ENCODE data around the gene CAPN1.
"Not testable (repeated sequence)": the region's sequence is repeated elsewhere in the genome, so short reads cannot be mapped to it uniquely, and the experiment has no call there.

The CAPN1 gene

DNA sequence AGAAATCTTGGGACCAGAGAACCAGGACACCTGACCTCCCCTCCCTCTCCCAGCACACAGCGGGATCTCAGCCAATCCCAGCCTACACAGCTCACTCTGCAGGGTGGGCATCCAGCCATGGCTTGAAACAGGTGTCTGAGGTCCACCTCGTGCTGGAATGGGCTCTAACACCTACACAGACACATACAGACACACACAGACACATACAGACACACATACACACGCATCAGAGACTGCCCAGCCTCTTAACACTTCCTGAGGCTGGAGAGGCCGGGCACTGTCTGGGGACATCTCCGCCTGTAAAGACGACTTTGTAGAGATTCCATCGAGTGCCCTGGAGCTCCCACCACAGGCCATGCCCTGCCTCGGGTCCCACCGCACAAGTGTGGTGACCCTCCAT, 36.7 kb downstream of the CAPN1 start:
- no peak for DNase-seq (ENCODE audit: low read depth)

GRCh38 chr11:65219930-65220213, 38.1 kb downstream of the CAPN1 start:
- no peak for DNase-seq (ENCODE audit: low read depth)

DNA sequence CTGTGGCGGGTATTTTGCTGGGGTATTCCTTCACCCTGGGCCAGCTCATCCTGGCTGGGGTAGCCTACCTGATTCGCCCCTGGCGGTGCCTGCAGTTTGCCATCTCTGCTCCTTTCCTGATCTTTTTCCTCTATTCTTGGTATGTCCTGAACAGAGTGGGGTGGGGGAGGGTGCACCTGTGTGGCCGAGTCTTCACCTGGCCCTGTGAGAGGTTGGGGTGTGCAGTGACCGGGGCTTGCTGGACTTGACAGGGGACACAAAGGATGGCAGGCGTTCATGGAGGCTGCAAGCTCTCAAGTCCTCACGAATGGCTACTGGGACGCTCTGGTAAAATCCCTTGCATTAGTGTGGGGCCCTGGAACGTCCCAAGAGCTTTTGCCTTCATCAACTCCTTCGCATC, 39.3 kb downstream of the CAPN1 start:
- DNase-seq (ENCODE audit: low read depth), result no peak

DNA sequence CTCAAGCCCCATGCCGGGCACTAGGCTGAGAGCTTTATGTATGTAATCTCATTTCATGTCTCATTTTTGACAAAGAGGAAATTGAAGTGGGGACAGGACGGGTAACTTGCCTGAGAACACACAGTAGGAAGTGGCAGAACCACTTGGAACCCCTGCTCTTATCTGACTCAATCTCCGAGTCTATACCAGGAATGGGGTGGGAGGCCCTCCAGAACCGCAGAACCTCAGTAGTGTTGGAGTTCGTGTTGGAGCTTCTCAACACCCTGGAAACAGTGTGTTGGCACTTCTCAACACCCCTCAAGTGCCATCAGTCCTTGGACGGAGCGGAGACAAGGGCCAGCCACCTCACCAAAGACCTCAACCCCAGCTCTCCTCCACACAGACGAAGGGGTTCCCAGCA, 41.3 kb downstream of the CAPN1 start:
- no peak for DNase-seq (ENCODE audit: low read depth)

GRCh38 chr11:65224930-65225278, 43.2 kb downstream of the CAPN1 start:
- DNase-seq (ENCODE audit: low read depth), result no peak

DNA sequence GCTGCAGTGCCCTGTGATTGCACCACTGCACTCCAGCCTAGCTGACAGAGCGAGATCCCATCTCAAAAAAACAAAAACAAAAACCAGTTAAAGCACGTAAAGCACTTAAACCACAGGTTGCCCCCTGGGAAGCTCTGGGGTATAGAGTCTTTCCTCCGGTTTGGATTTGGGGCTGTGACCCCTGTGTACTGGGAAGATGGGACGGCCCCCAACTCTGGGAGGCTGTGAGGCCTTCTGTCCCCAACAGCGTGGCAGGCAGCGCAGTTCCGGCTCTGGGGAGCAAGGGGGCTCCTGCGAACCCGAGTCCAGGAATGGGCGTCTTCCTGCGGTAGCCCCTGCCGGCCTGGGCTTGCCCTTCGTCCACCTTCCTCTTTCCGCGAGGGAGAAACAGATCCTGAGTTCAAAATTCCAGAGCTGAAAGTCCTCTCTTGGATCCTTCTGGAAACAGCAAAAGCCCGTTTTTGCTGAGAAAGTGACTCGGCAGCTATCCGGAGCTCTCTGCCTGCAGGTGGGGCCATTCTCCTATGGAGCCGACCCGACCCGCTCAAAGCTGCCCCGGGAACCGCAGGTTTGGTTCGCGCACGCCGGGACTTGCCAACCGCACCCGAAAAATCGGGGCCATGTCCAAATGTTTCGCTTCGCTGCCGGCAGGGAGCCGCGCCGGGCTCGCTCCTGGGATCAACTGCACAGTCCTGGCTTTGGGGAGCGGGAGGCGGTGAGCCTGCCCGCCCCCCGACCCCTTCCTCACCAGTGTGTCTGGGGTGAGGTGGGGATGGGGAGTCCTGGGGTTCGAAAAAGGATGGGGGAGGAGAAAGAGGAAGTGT, 43.8 kb downstream of the CAPN1 start:
- peak; percentile 49 for DNase-seq (ENCODE audit: low read depth)

DNA sequence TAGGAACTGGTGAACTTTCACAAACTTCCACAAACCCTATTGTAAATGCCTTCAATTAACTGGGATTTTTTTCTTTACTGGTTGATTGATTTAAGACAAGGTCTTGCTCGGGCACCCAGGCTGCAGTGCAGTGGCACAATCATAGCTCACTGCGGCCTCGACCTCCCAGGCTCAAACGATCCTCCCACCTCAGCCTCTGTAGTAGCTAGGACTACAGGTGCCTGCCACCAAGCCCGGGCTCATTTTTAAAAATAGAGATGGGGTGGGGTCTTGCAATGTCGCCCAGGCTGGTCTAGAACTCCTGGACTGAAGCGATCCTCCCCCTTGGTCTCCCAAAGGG, 44.3 kb downstream of the CAPN1 start:
- no peak for DNase-seq (ENCODE audit: low read depth)

DNA sequence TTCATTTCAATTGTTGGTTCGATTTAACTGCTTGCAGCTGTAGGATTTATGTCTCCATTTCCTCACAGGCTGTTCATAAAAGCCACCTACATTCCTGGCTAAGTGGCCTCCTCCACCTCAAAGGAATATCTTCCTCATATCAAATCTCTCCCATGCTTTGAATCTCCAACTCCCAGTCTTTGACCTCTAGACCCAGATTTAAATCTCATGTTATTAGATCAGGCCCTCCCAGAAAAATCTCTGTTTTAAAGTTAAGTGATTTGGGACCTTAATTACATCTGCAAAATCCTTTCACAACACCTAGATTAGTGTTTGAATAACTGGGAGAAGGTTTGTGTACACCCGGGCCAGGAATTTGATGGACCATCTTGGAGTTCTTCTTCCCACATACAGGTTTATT, 46.2 kb downstream of the CAPN1 start:
- no peak for DNase-seq (ENCODE audit: low read depth)

- DNase-seq (ENCODE audit: low read depth), result no peak
Observed at GRCh38 chr11:65236194-65237059, 54.7 kb downstream of the CAPN1 start.

GRCh38 chr11:65238302-65238701, 56.6 kb downstream of the CAPN1 start:
- DNase-seq (ENCODE audit: low read depth), result not testable (repeated sequence)

GRCh38 chr11:65241134-65241533, 59.4 kb downstream of the CAPN1 start:
- DNase-seq (ENCODE audit: low read depth), result no peak

- no peak for DNase-seq (ENCODE audit: low read depth)
Observed at GRCh38 chr11:65241692-65242091, 60.0 kb downstream of the CAPN1 start.

GRCh38 chr11:65242389-65242788, 60.7 kb downstream of the CAPN1 start:
- DNase-seq (ENCODE audit: low read depth), result no peak

DNA sequence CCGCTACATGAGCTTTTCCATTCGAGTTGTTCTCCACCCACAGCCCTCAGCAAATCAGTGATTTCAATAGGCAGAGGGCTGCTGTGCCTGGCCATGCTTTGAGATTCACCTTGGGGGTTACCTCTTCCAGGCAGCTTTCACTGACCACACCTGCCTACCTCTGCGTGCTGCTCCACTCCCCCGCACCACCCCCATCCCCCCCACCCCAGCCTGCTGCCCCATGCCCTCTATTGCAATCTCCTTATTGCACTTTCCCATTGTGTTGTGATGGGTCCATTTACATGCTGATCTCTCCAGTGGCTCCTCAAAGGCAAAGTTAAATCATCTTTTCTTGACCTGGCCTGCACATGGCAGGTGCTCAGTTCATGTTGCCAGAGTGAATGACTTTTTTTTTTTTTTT, 62.1 kb downstream of the CAPN1 start:
- DNase-seq (ENCODE audit: low read depth), result no peak

DNA sequence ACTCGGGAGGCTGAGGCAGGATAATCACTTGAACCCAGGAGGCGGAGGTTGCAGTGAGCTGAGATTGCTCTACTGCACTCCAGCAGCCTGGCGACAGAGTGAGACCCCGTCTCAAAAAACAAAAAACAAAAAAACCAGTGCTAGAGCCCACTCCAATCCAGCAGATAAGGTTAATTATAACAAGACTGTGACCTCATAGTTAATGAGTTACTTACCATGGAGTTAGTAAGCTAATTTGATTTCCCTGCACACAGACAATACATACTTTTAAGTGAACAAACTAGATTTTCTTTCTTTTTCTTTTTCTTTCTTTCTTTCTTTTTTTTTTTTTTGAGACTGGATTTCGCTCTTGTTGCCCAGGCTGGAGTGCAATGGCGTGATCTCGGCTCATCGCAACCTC, 63.3 kb downstream of the CAPN1 start:
- not testable (repeated sequence) for DNase-seq (ENCODE audit: low read depth)

GRCh38 chr11:65246506-65246905, 64.8 kb downstream of the CAPN1 start:
- no peak for DNase-seq (ENCODE audit: low read depth)

GRCh38 chr11:65248184-65248710, 66.5 kb downstream of the CAPN1 start:
- not testable (repeated sequence) for DNase-seq (ENCODE audit: low read depth)

DNA sequence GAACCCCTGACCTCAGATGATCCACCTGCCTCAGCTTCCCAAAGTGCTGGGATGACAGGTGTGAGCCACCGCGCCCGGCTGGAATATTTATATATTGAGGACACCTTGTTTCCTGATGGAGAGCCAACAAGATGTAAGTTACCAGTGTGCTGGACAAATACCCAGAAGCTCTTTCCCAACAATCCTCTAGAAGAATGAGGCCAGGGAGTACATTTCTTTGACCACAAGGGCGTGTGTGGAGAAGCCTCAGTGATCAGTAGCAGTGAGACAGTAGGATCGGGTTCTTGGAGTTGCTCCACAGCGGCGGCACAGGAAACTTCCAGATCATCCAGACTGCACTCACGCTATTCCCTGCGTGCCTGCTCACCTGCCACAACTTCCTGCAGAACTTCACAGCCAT, 69.7 kb downstream of the CAPN1 start:
- no peak for DNase-seq (ENCODE audit: low read depth)

GRCh38 chr11:65254724-65255123, 73.0 kb downstream of the CAPN1 start:
- no peak for DNase-seq (ENCODE audit: low read depth)

DNA sequence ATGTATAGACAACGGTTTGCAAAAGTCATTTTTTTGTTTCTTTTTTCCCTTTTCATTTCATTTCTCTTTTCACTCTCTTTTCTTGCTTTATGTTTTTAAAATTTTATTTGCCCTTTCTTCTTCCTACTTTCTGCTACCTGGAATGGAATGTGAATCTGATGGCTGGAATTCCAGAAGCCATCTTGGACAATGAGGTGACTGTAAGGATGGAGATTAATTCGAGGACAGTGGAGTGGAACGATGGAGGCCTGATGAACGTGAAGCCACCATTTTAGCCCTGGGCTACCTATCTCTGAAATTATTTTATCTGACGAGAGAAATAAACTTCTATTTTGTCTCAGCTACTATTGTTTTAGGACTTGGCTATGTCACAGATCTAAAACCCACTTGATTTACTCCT, 77.3 kb downstream of the CAPN1 start:
- no peak for DNase-seq (ENCODE audit: low read depth)

- no peak for DNase-seq (ENCODE audit: low read depth)
Observed at GRCh38 chr11:65260302-65260701, 78.6 kb downstream of the CAPN1 start.

DNA sequence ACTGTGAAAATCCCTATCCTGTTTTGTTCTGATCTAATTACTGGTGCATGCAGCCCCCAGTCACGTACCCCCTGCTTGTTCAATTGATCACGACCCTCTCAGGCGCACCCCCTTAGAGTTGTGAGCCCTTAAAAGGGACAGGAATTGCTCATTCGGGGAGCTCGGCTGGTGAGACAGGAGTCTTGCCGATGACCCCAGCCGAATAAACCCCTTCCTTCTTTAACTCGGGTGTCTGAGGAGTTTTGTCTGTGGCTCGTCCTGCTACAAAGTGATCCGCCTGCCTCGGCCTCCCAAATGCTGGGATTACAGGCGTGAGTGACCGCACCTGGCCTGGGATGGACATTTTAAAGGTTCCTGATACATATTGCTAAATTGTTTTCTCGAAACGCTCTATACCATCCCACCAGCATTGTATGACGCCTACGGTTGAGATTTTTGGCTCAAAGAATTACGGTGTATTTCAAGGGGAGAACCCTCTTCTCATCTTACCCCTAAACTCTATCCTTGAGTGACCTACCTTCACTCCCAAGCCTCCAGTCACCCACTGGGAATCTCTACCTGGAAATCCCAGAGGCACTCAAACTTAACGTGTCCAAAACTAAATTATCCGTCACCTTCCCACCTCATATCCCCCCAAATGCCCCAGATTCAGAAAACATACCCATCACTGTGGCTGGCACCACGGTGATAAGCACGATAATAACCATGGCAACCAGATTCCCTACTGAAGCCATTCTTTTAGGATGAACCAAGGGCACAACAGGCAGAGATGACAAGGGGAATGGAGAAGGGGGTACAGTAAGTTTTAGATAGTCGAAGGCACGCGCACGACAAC, 79.2 kb downstream of the CAPN1 start:
- no peak for DNase-seq (ENCODE audit: low read depth)

Data from stimulated activated CD4-positive, alpha-beta T cell treated with anti-CD3 and anti-CD28 coated beads, Interleukin-2, amount 100 ng/mL, for 4 hours (primary cell).